Heart left ventricle (tissue), 16 donors: ENCODE results near the gene LRRC58. TPM values are rescaled to one million over a fixed set of nuclear protein-coding genes. Genes with fewer than 3 reads are reported as not detected.
"Not testable (repeated sequence)": the region's sequence is repeated elsewhere in the genome, so short reads cannot be mapped to it uniquely, and the experiment has no call there.

Source experiments
- ATAC-seq, 4 donors: fragments of 200-7000 bp; cut with Tn5 transposase; one replicate each; pipeline ENCODE4 v1.9.1; 2020 to 2022; ENCODE audit warnings: moderate library complexity in 4 of 4, mild to moderate bottlenecking in 3 of 4, moderate number of reproducible peaks in 1 of 4
- DNase-seq, 5 donors: peaks; one replicate each; pipeline ENCODE4 v3.0.0-alpha.2; 2020
- H3K27ac ChIP-seq, 12 donors: fragments of 200-600 bp; sonication (generic) in 4 of 12; one replicate each; pipeline versions ENCODE4 v1.5.0 to v1.8.0; 2016 to 2022; ENCODE audit warnings: mild to moderate bottlenecking in 2 of 12
- H3K27me3 ChIP-seq, 9 donors: fragments of 200-600 bp; sonication (generic) in 2 of 9; one replicate each; pipeline versions ENCODE4 v1.5.1 to v1.8.0; 2016 to 2022; ENCODE audit warnings: mild to moderate bottlenecking in 3 of 9
- H3K36me3 ChIP-seq, 9 donors: fragments of 200-600 bp; sonication (generic) in 2 of 9; one replicate each; pipeline versions ENCODE4 v1.5.0 to v1.8.0; 2018 to 2022; ENCODE audit warnings: mild to moderate bottlenecking in 2 of 9
- H3K4me1 ChIP-seq, 12 donors: fragments of 200-600 bp; sonication (generic) in 4 of 12; one replicate each; pipeline versions ENCODE4 v1.5.0 to v1.8.0; 2016 to 2022; ENCODE audit warnings: mild to moderate bottlenecking in 3 of 12
- H3K4me3 ChIP-seq, 12 donors: fragments of 200-600 bp; sonication (generic) in 4 of 12; one replicate each; pipeline versions ENCODE4 v1.5.0 to v1.8.0; 2017 to 2022; ENCODE audit warnings: mild to moderate bottlenecking in 9 of 12, moderate library complexity in 4 of 12
- H3K9me3 ChIP-seq, 12 donors: fragments of 200-600 bp; sonication (generic) in 4 of 12; one replicate each; pipeline versions ENCODE4 v1.5.0 to v1.8.0; 2016 to 2022; ENCODE audit warnings: mild to moderate bottlenecking in 1 of 12
- CTCF ChIP-seq, 12 donors: fragments of 200-600 bp; sonication (generic) in 4 of 12; IDR thresholded peaks; one replicate each; pipeline versions ENCODE4 v1.5.0 to v1.8.0; 2018 to 2022; ENCODE audit warnings: antibody characterized with exemption in 12 of 12, mild to moderate bottlenecking in 5 of 12
- POLR2A ChIP-seq, 2 donors: fragments of 450-650 bp; IDR thresholded peaks; one replicate each; pipeline ENCODE4 v1.6.1; 2017; ENCODE audit warnings: antibody characterized with exemption in 2 of 2, mild to moderate bottlenecking in 2 of 2, moderate library complexity in 2 of 2
- WGBS, 4 donors: extraction: QIAGEN DNeasy Blood & Tissue Kit in 2 of 4; methylation state at CpG; one replicate each; pipeline versions ENCODE4 v1.1.5 to v1.1.7; 2013 to 2018; 5-methylcytosine and 5-hydroxymethylcytosine counted together
- intact Hi-C, 10 donors: fragments of 100-400 bp; cut with DNase I; formaldehyde crosslinking; loops; one replicate each; pipeline versions ENCODE4 v1.11.1 to v1.14.2; 2022
- polyA plus RNA-seq, 2 donors: library from polyadenylated mRNA; stranded (reverse); fragments of 200-250 nt; gene quantifications; one replicate each; pipeline ENCODE4 v1.2.3, GENCODE V29; 2013
- total RNA-seq, 9 donors: library from RNA; depleted of rRNA in 2 of 9; stranded (reverse); fragments of >200 nt in 2 of 9; fragmentation: NEBNext Ultra II Directional in 3 of 9; extraction: Animal tissue kit (Norgen Biotek cat#: 25700) in 3 of 9; gene quantifications; one replicate each; pipeline versions ENCODE4 v1.1.0 to v1.2.4, GENCODE V29; 2016 to 2023
- donor health status: ischemic (EF 13 %, LVEDD 7.1; RV severe dilation, severe dysfunction).
- donor health status: healthy with polysubstance abuse.
- donor health status: DM: no; HTN: yes; CAD: no.
- donor health status: DM: no; HTN: no; CAD: no.
- donor health status: ischemic (EF 25% LVEDD 6.9; RV normal size, moderate dysfunction).
- donor health status: ischemic (EF 25% LVEDD 5.7; RV mildly dilated, moderate dysfunction).
- donor health status: healthy.
- donor health status: DM: yes; HTN: yes; CAD: no.
- donor health status: ischemic (EF 35%, LVEDD 5.7; RV mildly dilated, moderate dysfunction).
- donor health status: nonischemic (EF 11% LVEDD 7.7; RV severe dilation, severe dysfunction).
- donor health status: DM: yes; HTN: yes; CAD: no.
- donor health status: PGD.
- donor health status: ischemic (EF 29% LVEDD 5.4; RV normal size, mild dysfunction).
- donor health status: nonischemic (EF 23%, LVEDD 6.1; RV moderate dilation, normal function).

The LRRC58 gene
- total and polyA plus RNA-seq, 11 donors: 2.3 to 17.9 (median 9.1) TPM

DNA sequence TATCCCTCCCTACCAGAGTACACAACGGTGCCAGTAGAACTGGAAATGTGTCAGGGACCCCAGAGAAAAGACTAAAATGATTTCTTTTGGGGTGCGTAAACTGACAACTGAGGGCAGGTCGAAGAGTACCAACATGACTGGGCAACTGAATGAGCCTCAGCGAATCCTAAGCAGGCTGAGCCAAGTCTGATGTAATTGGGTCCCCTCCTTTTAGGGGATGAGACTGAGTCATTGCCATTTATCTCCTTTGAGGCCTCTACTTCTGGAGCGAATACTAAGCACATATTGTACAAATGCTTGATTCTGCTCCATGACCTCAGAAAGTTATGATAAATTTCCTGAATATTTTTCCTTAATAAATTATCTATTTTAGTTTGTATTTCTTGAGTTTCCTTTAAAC is 46.8 kb downstream of the LRRC58 start:
- Histone ChIP-seq H3K4me1 (peaks cover 0 to 5% (median 0%) of the 10 kb centered on the region in 12 donors), H3K9me3 (no peaks in the 10 kb centered on the region), H3K27ac (no peak overlapping the region), H3K27me3 (peaks cover 0 to 12% (median 0%) of the 10 kb centered on the region in 9 donors), H3K4me3 (no peak overlapping the region), H3K36me3 (no peaks in the 10 kb centered on the region)
- WGBS, 4 donors: 74 to 81% (median 79%) methylated on average over 5 of the region's 5 CpGs
- DNase-seq: no peak
- TF ChIP-seq POLR2A (IDR thresholded peaks at IDR 0.05) (no peak), CTCF (IDR thresholded peaks at IDR 0.05) (no peak)
- peak in 3 of 4 donors; percentile 57 to 81 (median 79) for ATAC-seq
- intact Hi-C loops: no loop called here

- WGBS, 4 donors: 69 to 74% (median 72%) methylated on average over 3 of the region's 3 CpGs
- TF ChIP-seq POLR2A (IDR thresholded peaks at IDR 0.05): no peak
- TF ChIP-seq CTCF (IDR thresholded peaks at IDR 0.05): no peak
- no peaks in the 10 kb centered on the region for H3K9me3 ChIP-seq
- ATAC-seq (no peak), DNase-seq (no peak)
- H3K4me3 ChIP-seq: no peak overlapping the region
- H3K4me1 ChIP-seq: peaks cover 0 to 5% (median 0%) of the 10 kb centered on the region in 12 donors
- intact Hi-C loops: no loop called here
- H3K36me3 ChIP-seq: no peaks in the 10 kb centered on the region
- H3K27ac ChIP-seq: no peak overlapping the region
- H3K27me3 ChIP-seq: peaks cover 0 to 1% (median 0%) of the 10 kb centered on the region in 9 donors
These were observed 48.2 kb downstream of the LRRC58 start for GRCh38 chr3:120300971-120301370.

GRCh38 chr3:120299403-120299802 is 49.8 kb downstream of the LRRC58 start:
- H3K27me3 ChIP-seq: no peaks in the 10 kb centered on the region
- ATAC-seq (no peak), DNase-seq (no peak)
- peaks cover 0 to 5% (median 0%) of the 10 kb centered on the region in 12 donors for H3K4me1 ChIP-seq
- peaks cover 0 to 10% (median 0%) of the 10 kb centered on the region in 12 donors for H3K9me3 ChIP-seq
- intact Hi-C loops: no loop called here
- H3K4me3 ChIP-seq: no peak overlapping the region
- H3K36me3 ChIP-seq: no peaks in the 10 kb centered on the region
- no peak overlapping the region for H3K27ac ChIP-seq
- TF ChIP-seq POLR2A (IDR thresholded peaks at IDR 0.05) (no peak), CTCF (IDR thresholded peaks at IDR 0.05) (no peak)

- intact Hi-C loops: no loop called here
- Histone ChIP-seq H3K4me1 (peaks cover 0 to 5% (median 0%) of the 10 kb centered on the region in 12 donors), H3K27me3 (no peaks in the 10 kb centered on the region), H3K9me3 (peaks cover 0 to 14% (median 0%) of the 10 kb centered on the region in 12 donors), H3K27ac (no peak overlapping the region), H3K4me3 (no peak overlapping the region), H3K36me3 (no peaks in the 10 kb centered on the region)
- TF ChIP-seq CTCF (IDR thresholded peaks at IDR 0.05): no peak
- no peak for TF ChIP-seq POLR2A (IDR thresholded peaks at IDR 0.05)
- ATAC-seq (no peak), DNase-seq (no peak)
These were observed 50.2 kb downstream of the LRRC58 start for GRCh38 chr3:120298996-120299395.

DNA sequence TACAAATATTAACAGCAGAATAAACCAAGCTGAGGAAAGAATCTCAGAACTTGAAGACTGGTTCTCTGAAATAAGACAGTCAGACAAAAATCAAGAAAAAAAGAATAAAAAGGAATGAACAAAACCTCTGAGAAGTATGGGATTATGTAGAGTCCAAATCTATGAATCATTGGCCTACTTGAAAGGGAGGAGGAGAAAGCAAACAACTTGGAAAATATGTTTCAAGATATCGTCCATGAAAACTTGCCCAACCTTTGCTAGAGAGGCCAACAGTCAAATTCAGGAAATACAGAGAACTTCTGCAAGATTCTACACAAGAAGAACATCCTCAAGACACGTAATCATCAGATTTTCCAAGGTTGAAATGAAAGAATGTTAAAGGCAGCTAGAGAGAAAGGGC is 57.6 kb downstream of the LRRC58 start:
- H3K36me3 ChIP-seq, H3K4me3 ChIP-seq, ATAC-seq, intact Hi-C loops, H3K4me1 ChIP-seq, H3K27me3 ChIP-seq, H3K27ac ChIP-seq, DNase-seq: not testable (repeated sequence)
- 62 to 80% (median 76%) methylated on average over 2 of the region's 2 CpGs for WGBS, 4 donors
- peaks cover 0 to 30% (median 0%) of the 10 kb centered on the region in 12 donors for H3K9me3 ChIP-seq
